Left forelimb (tissue), 1 donor: Measurements from ENCODE around the gene NLGN4X.

Source experiments
- DNase-seq: peaks from one replicate; pipeline ENCODE4 v3.0.0-alpha.2; 2018; ENCODE audit warnings: low spot score

The NLGN4X gene

DNA sequence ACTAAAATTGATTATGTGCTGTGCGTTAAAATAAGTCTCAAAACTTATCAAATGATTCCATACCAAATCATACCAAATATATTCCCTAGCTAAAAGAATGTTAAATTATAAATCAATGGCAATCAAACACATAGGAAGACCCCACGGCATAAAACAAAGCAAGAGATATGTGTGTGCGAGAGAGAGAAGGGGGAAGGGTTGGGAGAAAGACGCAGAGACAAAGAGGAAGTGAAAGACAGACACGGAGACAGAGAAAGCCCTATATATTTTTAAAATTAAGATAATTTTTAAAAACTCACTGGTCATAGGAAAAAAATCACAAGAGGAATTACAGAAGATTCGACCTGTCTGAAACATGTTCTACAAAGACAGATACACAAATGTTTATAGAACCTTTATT, 371.4 kb downstream of the NLGN4X start:
- DNase-seq = no peak

DNA sequence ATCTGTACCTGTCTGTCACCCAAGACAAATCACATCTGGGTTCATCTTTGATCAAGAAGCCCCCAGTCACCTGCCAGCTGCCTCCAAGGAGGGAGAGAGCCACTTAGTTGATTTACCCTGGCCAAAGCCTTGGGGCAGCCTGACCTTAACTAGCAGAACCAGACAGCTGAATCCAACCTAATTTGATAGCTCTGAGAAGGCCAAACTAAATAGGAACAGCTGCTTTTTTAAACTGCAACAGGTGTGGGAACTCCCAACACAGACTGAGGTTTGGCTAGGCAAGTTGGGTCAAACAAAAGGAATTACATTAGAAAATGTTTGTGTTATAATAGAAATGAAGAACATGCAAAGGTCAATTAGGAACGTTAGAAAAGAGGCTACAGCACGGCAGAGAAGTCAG, 375.7 kb downstream of the NLGN4X start:
- no peak for DNase-seq

DNA sequence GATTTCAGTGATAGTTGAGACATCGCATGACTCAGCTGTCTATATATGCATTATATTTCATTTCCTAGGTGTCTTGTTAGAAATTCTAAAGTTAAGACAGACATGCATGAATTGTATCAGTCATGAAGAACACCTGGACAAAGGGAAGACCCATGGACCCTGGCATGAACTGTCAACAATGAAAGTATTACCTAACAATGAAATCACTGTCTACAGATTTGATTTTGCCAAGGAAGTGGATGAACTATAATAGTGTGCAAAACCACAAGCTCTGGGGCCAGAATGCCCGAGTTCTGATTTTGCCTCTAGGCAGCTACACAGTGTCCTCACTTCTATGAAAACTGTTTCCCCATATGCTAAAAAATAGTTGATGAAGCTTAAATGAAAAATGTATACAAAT, 386.1 kb downstream of the NLGN4X start:
- DNase-seq = no peak
